Coronary artery (tissue), 2 donors: ENCODE data around the gene SCIN.
"Not testable (repeated sequence)": the region's sequence is repeated elsewhere in the genome, so short reads cannot be mapped to it uniquely, and the experiment has no call there.

Experiments used
- DNase-seq: peaks from one replicate; pipeline ENCODE4 v3.0.0-alpha.2; 2017; ENCODE audit warnings: low spot score
- H3K27ac ChIP-seq, 2 donors: fragments of 200-600 bp; sonication (generic); one replicate each; pipeline ENCODE4 v1.5.1; 2016 to 2019
- H3K4me3 ChIP-seq: fragments of 200-600 bp; sonication (generic); 2 replicates; pipeline ENCODE4 v1.5.1; 2016; ENCODE audit warnings: mild to moderate bottlenecking, moderate library complexity
- TF ChIP-seq, protein P1 (sequence below): fragments of 200-600 bp; sonication (generic); IDR thresholded peaks from one replicate; pipeline ENCODE4 v1.5.1; 2019; ENCODE audit warnings: antibody characterized with exemption

The SCIN gene

GRCh38 chr7:12638851-12639456 lies 68.4 kb downstream of the SCIN start:
- no peak for DNase-seq
- TF ChIP-seq, protein P1, sequence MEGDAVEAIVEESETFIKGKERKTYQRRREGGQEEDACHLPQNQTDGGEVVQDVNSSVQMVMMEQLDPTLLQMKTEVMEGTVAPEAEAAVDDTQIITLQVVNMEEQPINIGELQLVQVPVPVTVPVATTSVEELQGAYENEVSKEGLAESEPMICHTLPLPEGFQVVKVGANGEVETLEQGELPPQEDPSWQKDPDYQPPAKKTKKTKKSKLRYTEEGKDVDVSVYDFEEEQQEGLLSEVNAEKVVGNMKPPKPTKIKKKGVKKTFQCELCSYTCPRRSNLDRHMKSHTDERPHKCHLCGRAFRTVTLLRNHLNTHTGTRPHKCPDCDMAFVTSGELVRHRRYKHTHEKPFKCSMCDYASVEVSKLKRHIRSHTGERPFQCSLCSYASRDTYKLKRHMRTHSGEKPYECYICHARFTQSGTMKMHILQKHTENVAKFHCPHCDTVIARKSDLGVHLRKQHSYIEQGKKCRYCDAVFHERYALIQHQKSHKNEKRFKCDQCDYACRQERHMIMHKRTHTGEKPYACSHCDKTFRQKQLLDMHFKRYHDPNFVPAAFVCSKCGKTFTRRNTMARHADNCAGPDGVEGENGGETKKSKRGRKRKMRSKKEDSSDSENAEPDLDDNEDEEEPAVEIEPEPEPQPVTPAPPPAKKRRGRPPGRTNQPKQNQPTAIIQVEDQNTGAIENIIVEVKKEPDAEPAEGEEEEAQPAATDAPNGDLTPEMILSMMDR: peak; percentile 37
- Histone ChIP-seq H3K27ac (no peak overlapping the region), H3K4me3 (no peak overlapping the region)

- H3K4me3 ChIP-seq: no peak overlapping the region
- TF ChIP-seq, protein P1: no peak
- DNase-seq: no peak
- H3K27ac ChIP-seq: no peak overlapping the region
Observed at GRCh38 chr7:12640299-12641096, 70.0 kb downstream of the SCIN start.

DNA sequence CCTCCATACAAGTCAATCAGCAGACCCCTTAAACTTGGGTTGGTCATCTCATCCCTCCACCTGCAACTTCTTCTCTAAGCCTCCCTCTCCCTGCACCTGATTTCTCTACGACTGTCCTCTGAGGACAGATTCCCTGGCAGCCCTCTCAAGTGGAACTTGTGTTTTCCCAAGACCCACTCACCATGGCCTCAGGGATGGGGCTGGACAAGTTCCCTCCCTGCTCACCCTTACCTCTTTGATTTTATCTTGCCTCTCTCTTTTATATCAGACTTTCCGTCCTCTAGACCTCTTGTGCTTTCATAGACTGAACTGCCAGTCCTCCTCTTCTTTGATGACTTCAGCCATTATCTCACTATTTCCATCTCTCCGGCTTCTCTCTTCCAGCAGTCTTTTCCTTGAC lies 70.7 kb downstream of the SCIN start:
- TF ChIP-seq, protein P1: no peak
- no peak for DNase-seq
- H3K4me3 ChIP-seq: no peak overlapping the region
- H3K27ac ChIP-seq: no peak overlapping the region

- H3K4me3 ChIP-seq: no peak overlapping the region
- TF ChIP-seq, protein P1: no peak
- DNase-seq: no peak
- H3K27ac ChIP-seq: no peak overlapping the region
Observed at GRCh38 chr7:12642508-12642907, 72.0 kb downstream of the SCIN start.

- no peak overlapping the region for H3K4me3 ChIP-seq
- DNase-seq: no peak
- TF ChIP-seq, protein P1: no peak
- no peak overlapping the region for H3K27ac ChIP-seq
Observed at GRCh38 chr7:12643001-12643643, 72.6 kb downstream of the SCIN start.

DNA sequence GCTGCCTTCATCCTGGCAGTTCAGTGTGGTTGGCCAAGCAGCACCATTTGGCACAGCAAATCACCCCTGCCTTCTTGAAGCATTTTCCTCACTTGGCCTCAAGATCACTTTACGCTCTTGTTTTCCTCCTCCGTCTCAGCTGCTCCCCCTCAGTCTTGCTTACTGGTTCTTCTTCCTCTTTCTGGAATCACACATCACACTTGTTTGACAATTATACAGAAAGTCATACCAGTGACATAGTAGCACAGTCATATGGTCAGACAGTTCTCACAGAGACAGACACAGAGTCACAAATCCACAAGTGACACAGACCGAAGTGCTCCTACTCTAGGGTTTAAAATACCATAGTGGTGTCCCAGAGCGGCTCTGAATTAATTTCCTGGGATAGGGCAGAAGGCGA lies 73.1 kb downstream of the SCIN start:
- DNase-seq: no peak
- Histone ChIP-seq H3K4me3 (no peak overlapping the region), H3K27ac (no peak overlapping the region)
- TF ChIP-seq, protein P1: no peak

DNA sequence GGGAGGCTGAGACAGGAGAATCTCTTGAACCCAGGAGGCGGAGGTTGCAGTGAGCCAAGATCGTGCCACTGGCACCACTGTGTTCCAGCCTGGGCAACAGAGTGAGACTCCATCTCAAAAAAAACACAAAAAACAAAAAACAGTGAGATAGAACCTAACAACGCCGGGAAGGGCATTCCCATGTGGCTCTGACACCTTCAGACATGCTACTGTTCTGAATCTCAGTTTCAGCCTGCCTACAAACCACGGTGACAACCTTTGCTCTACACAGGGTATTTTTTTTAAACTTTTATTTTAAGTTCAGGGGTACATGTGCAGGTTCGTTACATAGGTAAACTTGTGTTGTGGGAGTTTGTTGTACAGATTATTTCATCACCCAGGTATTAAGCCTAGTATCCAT lies 74.7 kb downstream of the SCIN start:
- not testable (repeated sequence) for H3K4me3 ChIP-seq, DNase-seq, H3K27ac ChIP-seq
